HAP-1 (cell line): Measurements from ENCODE around the gene SPDYE18.
"Not testable (repeated sequence)": the region's sequence is repeated elsewhere in the genome, so short reads cannot be mapped to it uniquely, and the experiment has no call there.

Experiments used
- DNase-seq, 2 experiments: peaks; one replicate each; pipeline ENCODE4 v3.0.0-alpha.2; 2016 to 2020; ENCODE audit warnings: low spot score in 2 of 2
- H3K27me3 ChIP-seq: fragments of 250-450 bp; sonication (Bioruptor Pico); 2 replicates; pipeline ENCODE4 v1.5.1; 2020; ENCODE audit warnings: low read depth, mild to moderate bottlenecking, moderate library complexity
- H3K36me3 ChIP-seq: fragments of 250-450 bp; sonication (Bioruptor Pico); replicated peaks from 2 replicates; pipeline ENCODE4 v1.5.1; 2020; ENCODE audit warnings: mild to moderate bottlenecking
- H3K4me1 ChIP-seq: fragments of 250-450 bp; sonication (Bioruptor Pico); 2 replicates; pipeline ENCODE4 v1.5.1; 2020; ENCODE audit warnings: mild to moderate bottlenecking
- H3K4me3 ChIP-seq: fragments of 250-450 bp; sonication (Bioruptor Pico); 2 replicates; pipeline ENCODE4 v1.5.1; 2020; ENCODE audit warnings: mild to moderate bottlenecking, moderate library complexity
- H3K9me3 ChIP-seq: fragments of 250-450 bp; sonication (Bioruptor Pico); 2 replicates; pipeline ENCODE4 v1.5.1; 2020; ENCODE audit warnings: mild to moderate bottlenecking, moderate library complexity
- in situ Hi-C: fragments of 300-500 bp; cut with MboI; formaldehyde crosslinking; loops from 3 replicates; pipeline ENCODE4 v1.14.3; 2020; ENCODE audit warnings: low sequenced_read_pairs, inconsistent platforms, mixed read lengths

The SPDYE18 gene

GRCh38 chr7:77062557-77062956 lies at the start of gene SPDYE18:
Gene SPDYE18 (minus strand): TSS chr7:77062558. CDS start chr7:77060512, 2,046 bp downstream.
- H3K4me1 ChIP-seq, H3K9me3 ChIP-seq, H3K27me3 ChIP-seq, H3K4me3 ChIP-seq, in situ Hi-C loops, H3K36me3 ChIP-seq, DNase-seq: not testable (repeated sequence)

- H3K27me3 ChIP-seq, DNase-seq, H3K36me3 ChIP-seq, in situ Hi-C loops, H3K4me1 ChIP-seq, H3K4me3 ChIP-seq, H3K9me3 ChIP-seq: not testable (repeated sequence)
Measured at GRCh38 chr7:77108362-77108761, 46.0 kb upstream of the SPDYE18 start.

GRCh38 chr7:77107659-77108058 lies 45.3 kb upstream of the SPDYE18 start:
- DNase-seq, H3K27me3 ChIP-seq, H3K9me3 ChIP-seq, H3K4me3 ChIP-seq, H3K4me1 ChIP-seq, in situ Hi-C loops, H3K36me3 ChIP-seq: not testable (repeated sequence)

- DNase-seq, H3K9me3 ChIP-seq, H3K4me1 ChIP-seq, in situ Hi-C loops, H3K36me3 ChIP-seq, H3K4me3 ChIP-seq, H3K27me3 ChIP-seq: not testable (repeated sequence)
Measured at GRCh38 chr7:77105904-77106303, 43.5 kb upstream of the SPDYE18 start.

GRCh38 chr7:77102671-77103070 lies 40.3 kb upstream of the SPDYE18 start:
- H3K9me3 ChIP-seq, H3K4me3 ChIP-seq, H3K36me3 ChIP-seq, H3K4me1 ChIP-seq, DNase-seq, in situ Hi-C loops, H3K27me3 ChIP-seq: not testable (repeated sequence)

- H3K36me3 ChIP-seq, H3K4me1 ChIP-seq, in situ Hi-C loops, H3K4me3 ChIP-seq, DNase-seq, H3K9me3 ChIP-seq, H3K27me3 ChIP-seq: not testable (repeated sequence)
Measured at GRCh38 chr7:77101187-77101586, 38.8 kb upstream of the SPDYE18 start.

GRCh38 chr7:77100501-77100900 lies 38.1 kb upstream of the SPDYE18 start:
- DNase-seq, in situ Hi-C loops, H3K4me1 ChIP-seq, H3K9me3 ChIP-seq, H3K4me3 ChIP-seq, H3K27me3 ChIP-seq, H3K36me3 ChIP-seq: not testable (repeated sequence)

- H3K36me3 ChIP-seq, H3K4me1 ChIP-seq, H3K9me3 ChIP-seq, DNase-seq, in situ Hi-C loops, H3K4me3 ChIP-seq, H3K27me3 ChIP-seq: not testable (repeated sequence)
Measured at GRCh38 chr7:77092301-77092700, 29.9 kb upstream of the SPDYE18 start.

GRCh38 chr7:77082192-77082591 lies 19.8 kb upstream of the SPDYE18 start:
- H3K36me3 ChIP-seq, H3K27me3 ChIP-seq, H3K4me1 ChIP-seq, in situ Hi-C loops, DNase-seq, H3K9me3 ChIP-seq, H3K4me3 ChIP-seq: not testable (repeated sequence)

- DNase-seq, in situ Hi-C loops, H3K27me3 ChIP-seq, H3K4me3 ChIP-seq, H3K36me3 ChIP-seq, H3K9me3 ChIP-seq, H3K4me1 ChIP-seq: not testable (repeated sequence)
Measured at GRCh38 chr7:77080236-77080635, 17.9 kb upstream of the SPDYE18 start.

GRCh38 chr7:77079624-77080023 lies 17.3 kb upstream of the SPDYE18 start:
- H3K36me3 ChIP-seq, H3K9me3 ChIP-seq, H3K4me1 ChIP-seq, H3K27me3 ChIP-seq, DNase-seq, in situ Hi-C loops, H3K4me3 ChIP-seq: not testable (repeated sequence)

- H3K27me3 ChIP-seq, DNase-seq, H3K4me1 ChIP-seq, H3K4me3 ChIP-seq, H3K36me3 ChIP-seq, H3K9me3 ChIP-seq, in situ Hi-C loops: not testable (repeated sequence)
Measured at GRCh38 chr7:77079112-77079511, 16.8 kb upstream of the SPDYE18 start.

- H3K27me3 ChIP-seq, in situ Hi-C loops, H3K4me1 ChIP-seq, H3K36me3 ChIP-seq, DNase-seq, H3K9me3 ChIP-seq, H3K4me3 ChIP-seq: not testable (repeated sequence)
Measured at GRCh38 chr7:77077060-77077459, 14.7 kb upstream of the SPDYE18 start.

GRCh38 chr7:77074786-77075396 lies 12.5 kb upstream of the SPDYE18 start:
- H3K9me3 ChIP-seq, H3K36me3 ChIP-seq, H3K4me1 ChIP-seq, DNase-seq, H3K27me3 ChIP-seq, H3K4me3 ChIP-seq, in situ Hi-C loops: not testable (repeated sequence)

- in situ Hi-C loops, DNase-seq, H3K9me3 ChIP-seq, H3K27me3 ChIP-seq, H3K4me1 ChIP-seq, H3K4me3 ChIP-seq, H3K36me3 ChIP-seq: not testable (repeated sequence)
Measured at GRCh38 chr7:77071108-77071507, 8.8 kb upstream of the SPDYE18 start.
